Hepatocyte (in vitro differentiated cells): ENCODE measurements around the gene MN1. TPM values are rescaled to one million over a fixed set of nuclear protein-coding genes. Genes with fewer than 3 reads are reported as not detected.

Experiments used
- DNase-seq: peaks from one replicate; pipeline ENCODE4 v3.0.0-alpha.2; 2016; ENCODE audit warnings: low spot score
- H2AFZ ChIP-seq: fragments of 200-600 bp; sonication (generic); 2 replicates; pipeline ENCODE4 v1.6.0; 2016; ENCODE audit warnings: antibody characterized with exemption, mild to moderate bottlenecking
- H3K27ac ChIP-seq: fragments of 200-600 bp; sonication (generic); 2 replicates; pipeline ENCODE4 v1.5.1; 2016; ENCODE audit warnings: mild to moderate bottlenecking
- H3K27me3 ChIP-seq: fragments of 200-600 bp; sonication (generic); 2 replicates; pipeline ENCODE4 v1.6.1; 2016
- H3K36me3 ChIP-seq: fragments of 200-600 bp; sonication (generic); replicated peaks from 2 replicates; pipeline ENCODE4 v1.5.1; 2016; ENCODE audit warnings: low read depth; ENCODE audit not compliant: insufficient read depth
- H3K4me1 ChIP-seq: fragments of 200-600 bp; sonication (generic); 2 replicates; pipeline ENCODE4 v1.5.1; 2016; ENCODE audit warnings: mild to moderate bottlenecking, moderate library complexity; ENCODE audit not compliant: insufficient read depth
- H3K4me2 ChIP-seq: fragments of 200-600 bp; sonication (generic); 2 replicates; pipeline ENCODE4 v1.6.0; 2016
- H3K4me3 ChIP-seq: fragments of 200-600 bp; sonication (generic); 2 replicates; pipeline ENCODE4 v1.5.1; 2016; ENCODE audit warnings: mild to moderate bottlenecking
- H3K79me2 ChIP-seq: fragments of 200-600 bp; sonication (generic); 2 replicates; pipeline ENCODE4 v1.6.0; 2017; ENCODE audit warnings: mild to moderate bottlenecking
- H3K9me2 ChIP-seq: fragments of 200-600 bp; sonication (generic); replicated peaks from 2 replicates; pipeline ENCODE4 v1.6.0; 2017; ENCODE audit warnings: mild to moderate bottlenecking; ENCODE audit not compliant: insufficient read depth
- H3K9me3 ChIP-seq: fragments of 200-600 bp; sonication (generic); 2 replicates; pipeline ENCODE4 v1.5.1; 2016; ENCODE audit warnings: low read depth, mild to moderate bottlenecking
- H4K20me1 ChIP-seq: fragments of 200-600 bp; sonication (generic); 2 replicates; pipeline ENCODE4 v1.6.0; 2016; ENCODE audit warnings: mild to moderate bottlenecking; ENCODE audit not compliant: insufficient read depth, poor library complexity, severe bottlenecking
- EZH2 ChIP-seq: fragments of 200-600 bp; sonication (generic); IDR thresholded peaks from 2 replicates; pipeline ENCODE4 v1.6.1; 2016; ENCODE audit warnings: antibody characterized with exemption, mild to moderate bottlenecking, borderline replicate concordance
- EZH2phosphoT487 ChIP-seq: fragments of 200-600 bp; sonication (generic); IDR thresholded peaks from one replicate; pipeline ENCODE4 v1.6.1; 2018; ENCODE audit warnings: antibody characterized with exemption, mild to moderate bottlenecking, low read depth, moderate library complexity; ENCODE audit not compliant: unreplicated experiment, severe bottlenecking
- WGBS: methylation state at CpG from one replicate; pipeline ENCODE4 v1.1.6; 2016; ENCODE audit warnings: low lambda C conversion rate; ENCODE audit errors: missing lambda C conversion rate; 5-methylcytosine and 5-hydroxymethylcytosine counted together
- polyA plus RNA-seq: library from polyadenylated mRNA; unstranded; fragments of >200 nt; fragmentation: Nextera tagmentation; extraction: Ambion mirVana; gene quantifications from 2 replicates; pipeline ENCODE4 v1.2.1, GENCODE V29; 2016
- total RNA-seq: library from RNA; depleted of rRNA; stranded (reverse); fragments of >200 nt; gene quantifications from 2 replicates; pipeline ENCODE4 v1.2.3, GENCODE V29; 2014
- TF ChIP-seq, protein P1 (sequence below): fragments of 200-600 bp; sonication (generic); IDR thresholded peaks from 2 replicates; pipeline ENCODE4 v1.5.1; 2016; ENCODE audit warnings: antibody characterized with exemption, mild to moderate bottlenecking; ENCODE audit not compliant: poor library complexity

The MN1 gene
- total and polyA plus RNA-seq, 2 experiments from 2014 or later = 2.3 to 4.4 TPM

DNA sequence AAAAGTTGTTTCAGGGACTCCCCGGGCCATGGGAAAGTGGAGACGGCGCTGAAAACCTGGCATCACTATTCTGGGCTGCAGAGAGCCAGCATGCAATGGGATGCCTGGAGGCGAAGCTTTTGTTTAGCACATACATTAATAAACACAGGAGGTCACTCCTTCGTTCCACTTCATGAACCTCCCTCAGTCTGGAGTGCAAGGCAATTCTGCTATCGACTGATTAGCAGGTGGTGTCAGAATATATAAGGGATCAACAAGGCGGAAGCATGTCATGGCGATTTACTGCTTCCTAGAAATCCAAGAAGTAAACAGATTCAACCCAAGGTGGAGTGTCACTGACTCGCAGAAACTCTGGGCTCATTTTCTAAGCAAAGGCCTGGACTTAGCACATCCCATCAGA, 45.4 kb upstream of the MN1 start:
- no peaks in the 10 kb centered on the region for H3K9me3 ChIP-seq
- H3K4me1 ChIP-seq = peaks cover 20% of the 10 kb centered on the region
- H3K4me3 ChIP-seq = no peak overlapping the region
- 72% methylated on average over 9 of the region's 9 CpGs for WGBS
- H3K27ac ChIP-seq = no peak overlapping the region
- no peaks in the 10 kb centered on the region for H3K27me3 ChIP-seq
- H3K4me2 ChIP-seq = no peak overlapping the region
- peaks cover 4% of the 10 kb centered on the region for H3K79me2 ChIP-seq
- DNase-seq = no peak
- no peaks in the 10 kb centered on the region for H3K9me2 ChIP-seq
- H2AFZ ChIP-seq = no peak overlapping the region
- TF ChIP-seq EZH2 = no peak
- TF ChIP-seq EZH2phosphoT487 = no peak
- TF ChIP-seq, protein P1, sequence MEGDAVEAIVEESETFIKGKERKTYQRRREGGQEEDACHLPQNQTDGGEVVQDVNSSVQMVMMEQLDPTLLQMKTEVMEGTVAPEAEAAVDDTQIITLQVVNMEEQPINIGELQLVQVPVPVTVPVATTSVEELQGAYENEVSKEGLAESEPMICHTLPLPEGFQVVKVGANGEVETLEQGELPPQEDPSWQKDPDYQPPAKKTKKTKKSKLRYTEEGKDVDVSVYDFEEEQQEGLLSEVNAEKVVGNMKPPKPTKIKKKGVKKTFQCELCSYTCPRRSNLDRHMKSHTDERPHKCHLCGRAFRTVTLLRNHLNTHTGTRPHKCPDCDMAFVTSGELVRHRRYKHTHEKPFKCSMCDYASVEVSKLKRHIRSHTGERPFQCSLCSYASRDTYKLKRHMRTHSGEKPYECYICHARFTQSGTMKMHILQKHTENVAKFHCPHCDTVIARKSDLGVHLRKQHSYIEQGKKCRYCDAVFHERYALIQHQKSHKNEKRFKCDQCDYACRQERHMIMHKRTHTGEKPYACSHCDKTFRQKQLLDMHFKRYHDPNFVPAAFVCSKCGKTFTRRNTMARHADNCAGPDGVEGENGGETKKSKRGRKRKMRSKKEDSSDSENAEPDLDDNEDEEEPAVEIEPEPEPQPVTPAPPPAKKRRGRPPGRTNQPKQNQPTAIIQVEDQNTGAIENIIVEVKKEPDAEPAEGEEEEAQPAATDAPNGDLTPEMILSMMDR = no peak
- H4K20me1 ChIP-seq = no peaks in the 10 kb centered on the region
- no peaks in the 10 kb centered on the region for H3K36me3 ChIP-seq

DNA sequence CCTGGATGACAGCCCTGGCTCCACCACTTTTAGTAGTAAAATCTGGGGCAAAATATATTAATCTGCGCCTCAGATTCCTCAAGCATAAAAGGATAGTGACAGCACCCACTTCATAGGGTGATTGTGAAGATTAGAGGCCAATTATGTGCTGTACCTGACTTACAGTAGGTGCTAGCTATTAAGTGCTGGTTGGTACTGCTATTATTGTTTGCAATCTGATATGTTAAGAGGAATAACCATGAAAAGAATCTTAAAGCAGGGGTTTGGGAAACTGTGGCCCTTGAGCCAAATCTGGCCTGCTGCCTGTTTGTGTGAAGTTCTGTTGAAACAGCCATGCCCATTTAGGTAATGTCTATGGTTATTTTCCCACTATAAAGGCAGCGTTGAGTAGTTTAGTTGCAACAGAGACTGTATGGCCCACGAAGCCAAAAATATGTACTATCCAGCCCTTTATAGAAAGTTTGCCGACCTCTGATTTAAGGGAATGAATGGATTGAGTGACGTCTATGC, 44.7 kb upstream of the MN1 start:
- Histone ChIP-seq H3K4me3 (no peak overlapping the region), H3K4me1 (peaks cover 22% of the 10 kb centered on the region), H3K79me2 (peaks cover 4% of the 10 kb centered on the region), H3K9me3 (no peaks in the 10 kb centered on the region), H3K27me3 (no peaks in the 10 kb centered on the region), H3K27ac (no peak overlapping the region), H2AFZ (no peak overlapping the region), H3K36me3 (no peaks in the 10 kb centered on the region), H3K4me2 (no peak overlapping the region), H3K9me2 (no peaks in the 10 kb centered on the region), H4K20me1 (no peaks in the 10 kb centered on the region)
- 92% methylated on average over 5 of the region's 5 CpGs for WGBS
- no peak for TF ChIP-seq EZH2phosphoT487
- TF ChIP-seq, protein P1 = no peak
- no peak for TF ChIP-seq EZH2
- no peak for DNase-seq

GRCh38 chr22:27845644-27846043, 44.1 kb upstream of the MN1 start:
- H2AFZ ChIP-seq = no peak overlapping the region
- H3K9me2 ChIP-seq = no peaks in the 10 kb centered on the region
- H3K4me1 ChIP-seq = peaks cover 22% of the 10 kb centered on the region
- no peaks in the 10 kb centered on the region for H4K20me1 ChIP-seq
- H3K27me3 ChIP-seq = no peaks in the 10 kb centered on the region
- no peak overlapping the region for H3K27ac ChIP-seq
- no peak overlapping the region for H3K4me2 ChIP-seq
- no peaks in the 10 kb centered on the region for H3K79me2 ChIP-seq
- no peaks in the 10 kb centered on the region for H3K9me3 ChIP-seq
- TF ChIP-seq, protein P1 = no peak
- TF ChIP-seq EZH2 = no peak
- TF ChIP-seq EZH2phosphoT487 = no peak
- no peak overlapping the region for H3K4me3 ChIP-seq
- 74% methylated on average over 7 of the region's 7 CpGs for WGBS
- DNase-seq = no peak
- H3K36me3 ChIP-seq = no peaks in the 10 kb centered on the region
